ACHN (cell line): Measurements from ENCODE around the gene CDK18.

Source experiments
- DNase-seq: peaks from one replicate; pipeline ENCODE4 v3.0.0-alpha.2; 2015
- in situ Hi-C: cut with HindIII; loops from 2 replicates; pipeline ENCODE4 v1.10.0; 2017; ENCODE audit warnings: low sequenced_read_pairs, low pct_ligation_motif_present, low pct_unique_long_range_greater_than_20kb

The CDK18 gene

DNA sequence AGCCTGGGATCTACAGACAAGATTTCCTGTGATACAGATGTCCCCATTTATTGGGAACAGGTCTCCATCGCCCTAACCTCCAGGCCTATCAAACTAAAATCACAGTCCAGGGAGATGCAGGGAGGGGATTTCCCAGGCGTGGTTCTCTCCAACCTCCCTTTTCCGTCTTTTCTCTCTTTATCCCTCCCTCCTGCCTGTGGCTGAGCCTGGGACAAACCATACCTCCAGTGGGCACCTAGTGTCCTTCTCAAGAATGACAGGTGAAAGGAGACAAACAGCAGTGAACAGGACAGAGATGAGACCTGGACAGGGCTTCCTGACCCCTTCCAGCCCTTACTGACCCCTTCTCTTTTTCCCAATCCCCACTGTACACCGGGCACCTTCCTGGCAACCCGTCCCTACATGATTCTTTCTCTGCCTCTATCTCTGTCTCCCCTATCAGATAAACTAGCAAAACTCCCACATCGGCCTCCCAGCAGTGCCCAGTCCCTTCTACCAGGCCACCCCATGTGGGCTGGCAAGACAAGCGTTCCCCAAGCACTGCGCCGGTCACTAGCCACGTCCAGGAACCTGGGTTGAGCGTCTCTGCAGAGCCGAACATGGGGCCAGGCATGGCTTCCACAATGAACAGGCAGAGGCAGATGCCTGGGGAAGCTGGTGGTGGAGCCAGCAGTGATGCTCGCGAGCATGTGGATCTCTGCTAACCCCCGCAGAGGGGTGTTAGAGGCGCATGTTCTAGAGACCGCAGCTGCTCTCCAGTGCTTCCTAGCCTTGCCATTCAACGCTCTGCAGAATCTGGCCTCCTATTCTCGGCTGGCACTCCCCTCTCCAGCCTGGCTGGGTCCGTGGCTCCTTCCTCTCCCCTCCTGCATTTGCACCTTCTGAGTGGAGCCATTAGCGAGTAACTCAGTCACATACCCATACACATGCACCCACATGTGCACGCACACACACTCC, 72.6 kb downstream of the CDK18 start:
- DNase-seq: no peak
- in situ Hi-C loops: no loop called here

DNA sequence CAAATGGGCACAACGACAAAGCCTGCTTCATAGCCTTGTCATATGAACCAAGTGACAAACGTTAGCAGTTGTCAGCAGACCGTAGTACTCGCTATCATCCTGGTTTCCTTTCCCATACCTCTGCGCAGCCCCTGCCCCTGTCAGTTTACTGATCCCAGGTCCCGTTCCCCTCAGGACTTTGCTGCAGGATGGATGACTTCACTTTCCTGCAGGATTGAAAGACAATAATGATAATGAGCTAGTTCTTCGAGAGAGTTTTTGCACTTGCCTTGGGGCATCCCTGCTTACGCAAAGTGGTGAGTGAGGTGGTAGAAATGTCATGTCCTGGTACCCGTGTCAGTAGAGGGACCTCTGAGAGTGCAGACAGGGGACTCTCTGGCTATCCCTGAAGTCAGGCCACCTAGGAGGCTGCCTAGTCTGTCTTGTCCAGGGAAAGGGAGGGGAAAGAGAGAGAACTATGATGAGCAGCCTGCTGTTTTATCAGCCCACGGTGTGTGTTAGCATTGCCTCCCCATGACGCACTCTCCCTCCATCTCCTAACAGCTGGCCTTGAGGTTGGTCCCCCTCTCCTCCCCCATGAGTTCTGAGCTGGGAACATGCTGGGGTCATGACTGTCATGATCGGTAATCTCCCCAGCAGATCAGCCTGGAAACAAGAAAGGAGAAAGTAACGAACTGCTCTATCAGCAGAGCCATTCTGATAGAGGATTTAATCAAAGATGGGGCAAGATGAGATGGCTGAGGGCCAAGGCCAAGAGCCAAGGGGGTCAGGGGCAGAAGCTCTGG, 73.6 kb downstream of the CDK18 start:
- no peak for DNase-seq
- in situ Hi-C loops: no loop called here

- DNase-seq: no peak
- in situ Hi-C loops: no loop called here
Measured at GRCh38 chr1:205578780-205579571, 74.5 kb downstream of the CDK18 start.

- in situ Hi-C loops: no loop called here
- DNase-seq: no peak
Measured at GRCh38 chr1:205579711-205580110, 75.2 kb downstream of the CDK18 start.

DNA sequence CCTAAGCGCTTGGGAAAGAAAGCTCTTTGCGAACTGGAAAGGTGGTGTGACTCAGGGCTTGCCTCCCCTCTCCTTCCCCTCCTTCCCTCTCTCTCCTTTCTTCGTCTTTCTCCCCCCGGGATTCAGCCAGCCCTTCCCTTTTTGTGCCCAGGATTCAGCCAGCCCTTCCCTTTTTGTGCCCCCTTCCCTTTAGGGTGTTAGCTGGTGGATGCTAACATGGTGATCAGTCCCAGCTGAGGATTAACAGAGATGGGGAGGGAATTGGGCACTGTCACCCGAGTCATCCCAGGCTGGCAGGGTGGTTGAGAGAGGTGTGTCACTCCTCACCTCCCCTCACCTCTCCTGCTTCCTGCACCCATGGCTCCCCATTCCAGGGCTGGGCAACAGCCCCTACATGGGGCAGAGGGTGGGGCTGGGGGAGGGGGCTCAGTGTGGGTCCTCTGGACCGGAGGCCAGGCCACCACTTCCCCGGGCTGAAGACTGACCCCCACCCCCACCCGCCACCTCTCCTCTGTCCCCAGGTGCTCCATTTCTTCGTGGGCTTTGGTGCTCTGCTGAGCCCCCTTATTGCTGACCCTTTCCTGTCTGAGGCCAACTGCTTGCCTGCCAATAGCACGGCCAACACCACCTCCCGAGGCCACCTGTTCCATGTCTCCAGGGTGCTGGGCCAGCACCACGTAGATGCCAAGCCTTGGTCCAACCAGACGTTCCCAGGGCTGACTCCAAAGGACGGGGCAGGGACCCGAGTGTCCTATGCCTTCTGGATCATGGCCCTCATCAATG, 75.9 kb downstream of the CDK18 start:
- in situ Hi-C loops: no loop called here
- no peak for DNase-seq

DNA sequence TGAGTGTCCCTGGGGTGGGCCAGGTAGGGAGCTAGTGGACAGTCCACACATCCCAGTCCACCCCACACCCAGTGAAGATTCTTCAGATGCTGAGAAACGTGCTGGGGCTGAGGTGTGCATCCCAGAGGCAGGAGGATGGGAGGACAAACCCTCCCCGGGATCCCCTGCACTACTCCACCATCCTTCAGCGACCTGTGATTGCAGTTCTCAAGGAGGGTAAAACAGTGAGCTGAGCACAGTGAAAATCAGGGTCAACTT, 76.4 kb downstream of the CDK18 start:
- in situ Hi-C loops: no loop called here
- DNase-seq: no peak

DNA sequence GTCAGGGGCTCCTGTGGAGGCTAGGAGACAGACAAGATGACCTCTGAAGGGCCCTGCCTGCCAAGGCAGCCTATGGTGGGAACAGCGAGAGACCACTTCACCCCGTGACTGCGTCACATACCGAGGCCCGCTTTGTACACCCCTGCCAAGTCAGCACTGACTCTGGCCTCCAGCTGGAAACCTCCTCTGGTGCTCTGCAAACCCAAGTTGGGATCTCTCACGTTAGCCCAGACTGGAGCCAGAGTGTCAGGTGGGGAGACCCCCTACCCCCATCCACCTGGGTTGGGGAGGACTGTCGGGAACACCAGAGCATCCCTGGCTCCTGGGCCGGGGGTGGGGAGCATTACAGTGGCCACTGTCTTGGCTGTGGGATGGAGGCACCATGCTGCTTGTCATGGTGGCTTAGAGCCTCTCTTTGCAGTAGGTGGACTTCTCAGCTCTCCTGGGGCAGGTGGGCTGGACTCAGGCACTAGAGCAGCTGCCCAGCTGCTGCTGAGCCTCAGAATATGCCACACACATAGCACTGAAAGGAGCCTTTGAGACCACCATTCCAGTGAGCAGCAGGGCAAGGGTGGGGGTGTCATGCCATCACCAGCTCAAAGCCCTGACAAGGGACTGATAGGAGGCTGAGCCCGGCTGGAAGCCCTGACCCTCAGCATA, 77.0 kb downstream of the CDK18 start:
- in situ Hi-C loops: no loop called here
- no peak for DNase-seq

GRCh38 chr1:205582046-205582445, 77.6 kb downstream of the CDK18 start:
- in situ Hi-C loops: no loop called here
- no peak for DNase-seq
